Suprapubic skin (tissue), 4 donors: ENCODE measurements around the gene CADM1.

Experiments
- CTCF ChIP-seq, 2 donors: fragments of 200-600 bp in 1 of 2; fragments of 450-650 bp in 1 of 2; sonication (generic) in 1 of 2; IDR thresholded peaks; one replicate each; pipeline ENCODE4 v1.5.1; 2016 to 2019; ENCODE audit warnings: antibody characterized with exemption in 2 of 2, mild to moderate bottlenecking in 1 of 2, moderate library complexity in 1 of 2
- EP300 ChIP-seq: sonication (generic); formaldehyde crosslinking; IDR thresholded peaks from one replicate; pipeline ENCODE4 v1.6.1; 2017; ENCODE audit warnings: antibody characterized with exemption
- POLR2A ChIP-seq, 2 donors: fragments of 450-650 bp; IDR thresholded peaks; one replicate each; pipeline ENCODE4 v1.6.1; 2017; ENCODE audit warnings: antibody characterized with exemption in 2 of 2, mild to moderate bottlenecking in 2 of 2, moderate library complexity in 2 of 2
- POLR2AphosphoS5 ChIP-seq, 3 donors: sonication (generic); formaldehyde crosslinking; IDR thresholded peaks; one replicate each; pipeline ENCODE4 v1.6.1; 2017; ENCODE audit warnings: antibody characterized with exemption in 3 of 3

- TF ChIP-seq POLR2A (IDR thresholded peaks at IDR 0.05) (no peak), POLR2AphosphoS5 (IDR thresholded peaks at IDR 0.05) (no peak), CTCF (IDR thresholded peaks at IDR 0.05) (no peak), EP300 (no peak)
Measured at GRCh38 chr11:115151010-115151409, 353.2 kb downstream of the CADM1 start.
